ENCODE results near the gene MAU2.

DNA sequence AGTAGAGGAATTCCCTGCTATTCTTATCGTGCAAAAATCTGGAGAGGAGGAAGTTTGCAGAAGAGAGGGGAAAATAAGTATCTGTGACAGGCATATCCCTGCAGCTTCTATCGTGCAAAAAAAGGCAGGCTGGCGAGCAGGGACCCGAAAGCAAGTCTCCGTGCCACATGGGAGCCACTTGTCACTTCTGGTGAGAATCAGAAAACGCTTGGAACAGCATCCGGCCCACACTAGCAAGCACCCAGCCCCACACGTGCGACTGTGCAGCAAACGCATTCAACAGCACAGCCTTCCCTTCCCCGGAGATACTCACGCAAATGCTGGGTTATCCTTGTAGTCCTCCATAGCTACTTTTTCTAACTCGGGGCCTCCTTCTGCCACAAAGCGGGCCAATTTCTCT is 17.2 kb upstream of the MAU2 start:
- TF ChIP-seq, protein P1, sequence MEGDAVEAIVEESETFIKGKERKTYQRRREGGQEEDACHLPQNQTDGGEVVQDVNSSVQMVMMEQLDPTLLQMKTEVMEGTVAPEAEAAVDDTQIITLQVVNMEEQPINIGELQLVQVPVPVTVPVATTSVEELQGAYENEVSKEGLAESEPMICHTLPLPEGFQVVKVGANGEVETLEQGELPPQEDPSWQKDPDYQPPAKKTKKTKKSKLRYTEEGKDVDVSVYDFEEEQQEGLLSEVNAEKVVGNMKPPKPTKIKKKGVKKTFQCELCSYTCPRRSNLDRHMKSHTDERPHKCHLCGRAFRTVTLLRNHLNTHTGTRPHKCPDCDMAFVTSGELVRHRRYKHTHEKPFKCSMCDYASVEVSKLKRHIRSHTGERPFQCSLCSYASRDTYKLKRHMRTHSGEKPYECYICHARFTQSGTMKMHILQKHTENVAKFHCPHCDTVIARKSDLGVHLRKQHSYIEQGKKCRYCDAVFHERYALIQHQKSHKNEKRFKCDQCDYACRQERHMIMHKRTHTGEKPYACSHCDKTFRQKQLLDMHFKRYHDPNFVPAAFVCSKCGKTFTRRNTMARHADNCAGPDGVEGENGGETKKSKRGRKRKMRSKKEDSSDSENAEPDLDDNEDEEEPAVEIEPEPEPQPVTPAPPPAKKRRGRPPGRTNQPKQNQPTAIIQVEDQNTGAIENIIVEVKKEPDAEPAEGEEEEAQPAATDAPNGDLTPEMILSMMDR (conservative IDR thresholded peaks at IDR 0.05; ENCODE audit: low read length), result no peak
- TF ChIP-seq EZH2phosphoT487 (IDR thresholded peaks at IDR 0.05; ENCODE audit: borderline replicate concordance), result no peak

Data from Loucy (cell line).